Naive thymus-derived CD4-positive, alpha-beta T cell (primary cell): Measurements from ENCODE around the gene MRPL11. TPM values are rescaled to one million over a fixed set of nuclear protein-coding genes. Genes with fewer than 3 reads are reported as not detected.

Source experiments
- ATAC-seq: fragments of 150-1000 bp; cut with Tn5 transposase; 2 replicates; pipeline ENCODE4 v1.10.0; 2021; ENCODE audit warnings: mild to moderate bottlenecking, moderate library complexity
- CTCF ChIA-PET: fragments of 350-600 bp; sonication (Branson Sonifier 250); formaldehyde crosslinking; loops from one replicate; lab custom pipeline; 2021; ENCODE audit warnings: antibody characterized with exemption; lab: Charles Lee
- POLR2A ChIA-PET: fragments of 350-600 bp; sonication (Branson Sonifier 250); formaldehyde crosslinking; loops from one replicate; lab custom pipeline; 2021; ENCODE audit warnings: antibody characterized with exemption, inconsistent platforms; lab: Charles Lee
- DNase-seq, 9 donors: peaks; one replicate each; pipeline versions ENCODE4 v3.0.0 to v3.0.0-alpha.2; 2020 to 2022; ENCODE audit warnings: mixed read lengths in 1 of 9
- H3K27ac ChIP-seq: one replicate; pipeline ENCODE4 v1.7.0; 2013; ENCODE audit warnings: mild to moderate bottlenecking, low read depth, low read length, moderate library complexity
- H3K27me3 ChIP-seq, 2 donors: one replicate each; pipeline ENCODE4 v1.7.0; 2013; ENCODE audit warnings: low read length in 2 of 2, mild to moderate bottlenecking in 2 of 2, moderate library complexity in 2 of 2; ENCODE audit not compliant: control insufficient read depth in 2 of 2, insufficient read depth in 2 of 2
- H3K36me3 ChIP-seq, 3 experiments: 1 replicate in 2 of 3; 2 replicates in 1 of 3; pipeline ENCODE4 v1.7.0; 2013; ENCODE audit warnings: low read length in 3 of 3, mild to moderate bottlenecking in 3 of 3, moderate library complexity in 1 of 3; ENCODE audit not compliant: insufficient read depth in 3 of 3, control insufficient read depth in 2 of 3
- H3K4me1 ChIP-seq, 2 donors: one replicate each; pipeline ENCODE4 v1.7.0; 2013; ENCODE audit warnings: low read length in 2 of 2, mild to moderate bottlenecking in 2 of 2, moderate library complexity in 1 of 2; ENCODE audit not compliant: control insufficient read depth in 2 of 2, insufficient read depth in 2 of 2
- H3K4me3 ChIP-seq: 2 replicates; pipeline ENCODE4 v1.7.0; 2013; ENCODE audit warnings: mild to moderate bottlenecking, low read length
- H3K9me3 ChIP-seq, 3 experiments: 1 replicate in 2 of 3; 2 replicates in 1 of 3; pipeline ENCODE4 v1.7.0; 2013; ENCODE audit warnings: low read length in 3 of 3; ENCODE audit not compliant: control insufficient read depth in 2 of 3
- H3K27ac Mint-ChIP-seq, 9 donors: one replicate each; pipeline ENCODE4 v1.8.0; 2020 to 2022; ENCODE audit warnings: mixed read lengths in 9 of 9, mild to moderate bottlenecking in 8 of 9, moderate library complexity in 5 of 9, inconsistent platforms in 2 of 9
- H3K27me3 Mint-ChIP-seq, 5 donors: one replicate each; pipeline ENCODE4 v1.8.0; 2021 to 2022; ENCODE audit warnings: mixed read lengths in 5 of 5, mild to moderate bottlenecking in 1 of 5
- H3K36me3 Mint-ChIP-seq, 5 donors: one replicate each; pipeline ENCODE4 v1.8.0; 2020 to 2022; ENCODE audit warnings: mixed read lengths in 5 of 5, mild to moderate bottlenecking in 3 of 5, inconsistent platforms in 1 of 5
- H3K4me1 Mint-ChIP-seq, 7 donors: one replicate each; pipeline ENCODE4 v1.8.0; 2020 to 2022; ENCODE audit warnings: mixed read lengths in 7 of 7, mild to moderate bottlenecking in 3 of 7, inconsistent platforms in 1 of 7
- H3K4me3 Mint-ChIP-seq, 10 donors: one replicate each; pipeline ENCODE4 v1.8.0; 2020 to 2022; ENCODE audit warnings: mild to moderate bottlenecking in 10 of 10, mixed read lengths in 10 of 10, moderate library complexity in 6 of 10, inconsistent platforms in 2 of 10
- H3K9me3 Mint-ChIP-seq, 11 donors: one replicate each; pipeline ENCODE4 v1.8.0; 2020 to 2022; ENCODE audit warnings: mixed read lengths in 11 of 11, mild to moderate bottlenecking in 4 of 11, inconsistent platforms in 1 of 11, moderate library complexity in 1 of 11
- intact Hi-C, 2 donors: fragments of 100-400 bp; cut with micrococcal nuclease; formaldehyde crosslinking; loops; one replicate each; pipeline ENCODE4 v1.15.1; 2023
- polyA plus RNA-seq, 2 donors: library from polyadenylated mRNA; unstranded; fragments of 300-500 nt; fragmentation: Illumina TruSeq; gene quantifications; one replicate each; pipeline ENCODE4 v1.2.3, GENCODE V29; 2021
- total RNA-seq, 6 experiments: library from RNA in 5 of 6; stranded (reverse) in 5 of 6; gene quantifications; 1 replicate in 5 of 6; 2 replicates in 1 of 6; pipeline ENCODE4 v1.2.3 and lab custom pipeline; 2021 to 2026

The MRPL11 gene
- total and polyA plus RNA-seq, 7 experiments from 2014 or later: 23.5 to 89.3 (median 31.3) TPM

DNA sequence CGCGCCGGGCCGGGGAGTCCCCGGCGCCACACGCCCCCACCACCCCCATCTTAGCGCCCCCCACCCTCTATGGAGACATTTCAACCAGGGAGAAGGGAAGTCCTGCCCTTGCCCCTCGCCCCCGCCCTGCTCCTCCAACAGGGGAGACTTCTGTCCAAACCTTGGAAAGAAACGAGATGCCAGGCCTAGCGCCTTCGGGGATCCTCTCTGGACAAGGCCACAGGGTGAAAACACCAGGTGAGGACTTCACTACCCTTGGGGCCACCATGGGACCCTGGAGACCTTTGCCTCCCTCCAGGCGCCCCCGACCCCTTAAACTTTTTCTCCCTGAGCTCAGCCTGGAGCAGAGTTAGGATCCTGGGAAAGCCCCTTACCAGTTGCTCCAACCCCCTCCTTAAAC lies 29.4 kb downstream of the MRPL11 start:
- ChIA-PET CTCF (interaction anchor here (0.6 to 4.5 kb wide), 8 partner anchors 12 to 980 kb away, joined by 3 to 32 read pairs (median 4); partner anchors contain the start of genes MRPL11, NPAS4 and RBM4B), POLR2A (interaction anchor here (1.8 kb wide), 1 partner anchor 269 kb away, joined by 9 read pairs; the partner anchor contains the start of gene RBM4B)
- DNase-seq: no peak
- no peaks in the 10 kb centered on the region for H3K36me3 Mint-ChIP-seq
- H3K4me1 Mint-ChIP-seq: peaks cover 0 to 5% (median 4%) of the 10 kb centered on the region in 7 donors
- H3K27me3 Mint-ChIP-seq: peaks cover 15 to 41% (median 30%) of the 10 kb centered on the region in 5 donors
- Histone ChIP-seq H3K36me3 (no peaks in the 10 kb centered on the region), H3K27me3 (no peaks in the 10 kb centered on the region), H3K27ac (no peak overlapping the region), H3K4me1 (peaks cover 4 to 5% of the 10 kb centered on the region in 2 donors), H3K4me3 (no peak overlapping the region), H3K9me3 (no peaks in the 10 kb centered on the region)
- intact Hi-C loops: loop anchor here in 1 of 2 donors (2.0 kb wide), 1 partner anchor 30 kb away; the partner anchor contains the start of gene MRPL11
- H3K9me3 Mint-ChIP-seq: no peaks in the 10 kb centered on the region
- peak overlapping the region in 1 of 10 donors; percentile 29 for H3K4me3 Mint-ChIP-seq
- no peak overlapping the region for H3K27ac Mint-ChIP-seq
- no peak for ATAC-seq

DNA sequence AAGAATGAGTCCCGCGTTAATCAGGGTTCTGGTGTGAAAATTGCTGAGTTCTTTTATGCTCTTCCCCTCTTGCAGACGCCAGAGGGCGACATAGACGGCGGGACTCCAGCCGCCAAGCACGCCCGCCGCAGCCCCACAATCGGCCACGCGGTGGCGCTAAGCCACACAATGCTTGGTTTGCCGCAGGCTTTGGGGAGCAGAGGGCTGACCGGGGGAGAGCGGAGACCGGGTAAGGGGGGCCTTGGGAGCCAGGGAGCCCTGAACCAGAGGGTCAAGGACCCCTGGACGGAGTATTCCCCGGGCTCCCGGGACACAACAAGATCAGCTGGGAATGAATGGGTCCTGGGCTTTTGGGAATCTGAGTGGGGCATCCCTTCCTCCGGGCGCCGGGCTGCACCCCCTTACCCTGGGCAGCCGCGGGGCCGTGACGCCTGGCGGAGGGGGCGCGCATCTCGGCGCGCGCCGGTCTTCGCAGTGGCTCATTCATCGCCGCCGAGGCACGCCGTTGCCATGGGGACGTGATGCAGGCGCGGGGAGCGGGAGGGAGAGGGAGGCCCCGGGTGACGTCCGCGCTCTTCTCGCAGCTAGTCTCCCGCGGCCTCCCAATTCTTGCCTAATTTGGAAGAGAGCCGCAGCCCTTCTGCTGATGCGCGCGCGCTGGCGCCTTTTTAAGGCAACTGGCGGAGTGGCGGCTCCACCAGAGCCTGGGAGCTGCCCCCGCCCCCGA lies 30.0 kb downstream of the MRPL11 start:
- CTCF ChIA-PET: interaction anchor here (0.6 to 4.5 kb wide), 10 partner anchors 13 to 980 kb away, joined by 3 to 32 read pairs (median 4); partner anchors contain the start of genes DPP3, MRPL11, NPAS4 and RBM4B
- no peaks in the 10 kb centered on the region for H3K9me3 ChIP-seq

DNA sequence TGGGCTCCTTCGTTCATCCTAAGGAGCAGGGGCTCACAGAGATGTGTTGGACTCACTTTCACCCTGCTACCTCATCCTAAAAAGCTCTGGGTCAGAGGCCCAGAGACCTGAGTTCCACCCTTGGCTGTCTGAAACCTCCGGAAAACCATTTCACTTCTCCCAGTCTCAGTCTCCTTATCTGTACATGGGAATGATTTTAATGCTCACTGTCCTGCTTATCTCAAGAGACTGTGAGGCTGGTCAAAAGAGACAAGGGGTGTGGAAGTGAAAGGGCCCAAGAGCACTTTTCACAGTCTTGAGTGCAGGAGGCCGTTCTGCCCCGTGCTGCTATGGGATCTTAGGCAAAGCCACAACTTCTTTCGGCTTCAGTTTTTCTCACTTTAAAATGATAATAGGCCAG lies 31.0 kb downstream of the MRPL11 start:
- ChIA-PET CTCF (interaction anchor here (0.5 to 4.5 kb wide), 12 partner anchors 8 to 486 kb away, joined by 3 to 32 read pairs (median 4); partner anchors contain the start of genes DPP3, MRPL11 and RBM4B), POLR2A (interaction anchor here (0.7 to 0.9 kb wide), 2 partner anchors 73 to 209 kb away, joined by 3 to 4 read pairs; partner anchors contain the start of genes DPP3 and RBM14)
- no peak overlapping the region for H3K27ac ChIP-seq
- H3K27me3 ChIP-seq: no peaks in the 10 kb centered on the region
- ATAC-seq: no peak
- H3K4me3 Mint-ChIP-seq: no peak overlapping the region
- H3K36me3 ChIP-seq: no peaks in the 10 kb centered on the region
- no peaks in the 10 kb centered on the region for H3K9me3 ChIP-seq
- DNase-seq: no peak
- peaks cover 0 to 5% (median 4%) of the 10 kb centered on the region in 7 donors for H3K4me1 Mint-ChIP-seq
- peaks cover 17 to 32% (median 22%) of the 10 kb centered on the region in 5 donors for H3K27me3 Mint-ChIP-seq
- H3K9me3 Mint-ChIP-seq: no peaks in the 10 kb centered on the region
- no peak overlapping the region for H3K4me3 ChIP-seq
- H3K27ac Mint-ChIP-seq: no peak overlapping the region
- H3K36me3 Mint-ChIP-seq: no peaks in the 10 kb centered on the region
- peaks cover 4 to 5% of the 10 kb centered on the region in 2 donors for H3K4me1 ChIP-seq
- intact Hi-C loops: loop anchor here (1.0 to 2.0 kb wide), 10 partner anchors 14 to 427 kb away; partner anchors contain the start of genes DPP3 (in 2 of the 2), MRPL11 (in 1 of the 2), NPAS4 (in 1 of the 2) and PELI3 (in 1 of the 2)

More for the DNA sequence above, 30.0 kb downstream of the MRPL11 start:
- DNase-seq (peak; percentile 81 to 98 (median 88)), ATAC-seq (peak; percentile 98)
- Mint-ChIP-seq H3K27ac (peak overlapping the region in 3 of 9 donors; percentile 4 to 75 (median 20)), H3K27me3 (peaks cover 17 to 35% (median 28%) of the 10 kb centered on the region in 5 donors), H3K36me3 (no peaks in the 10 kb centered on the region), H3K4me3 (peak overlapping the region; percentile 42 to 86 (median 84)), H3K4me1 (peaks cover 0 to 5% (median 4%) of the 10 kb centered on the region in 7 donors), H3K9me3 (no peaks in the 10 kb centered on the region)
- Histone ChIP-seq H3K4me1 (peaks cover 4 to 5% of the 10 kb centered on the region in 2 donors), H3K4me3 (peak overlapping the region; percentile 51), H3K27me3 (no peaks in the 10 kb centered on the region), H3K27ac (no peak overlapping the region), H3K36me3 (no peaks in the 10 kb centered on the region)
- intact Hi-C loops: loop anchor here (1.0 to 2.0 kb wide), 10 partner anchors 13 to 426 kb away; partner anchors contain the start of genes DPP3 (in 2 of the 2), MRPL11 (in 1 of the 2), NPAS4 (in 1 of the 2) and PELI3 (in 1 of the 2)
- POLR2A ChIA-PET: interaction anchor here (1.8 kb wide), 1 partner anchor 269 kb away, joined by 9 read pairs; the partner anchor contains the start of gene RBM4B

DNA sequence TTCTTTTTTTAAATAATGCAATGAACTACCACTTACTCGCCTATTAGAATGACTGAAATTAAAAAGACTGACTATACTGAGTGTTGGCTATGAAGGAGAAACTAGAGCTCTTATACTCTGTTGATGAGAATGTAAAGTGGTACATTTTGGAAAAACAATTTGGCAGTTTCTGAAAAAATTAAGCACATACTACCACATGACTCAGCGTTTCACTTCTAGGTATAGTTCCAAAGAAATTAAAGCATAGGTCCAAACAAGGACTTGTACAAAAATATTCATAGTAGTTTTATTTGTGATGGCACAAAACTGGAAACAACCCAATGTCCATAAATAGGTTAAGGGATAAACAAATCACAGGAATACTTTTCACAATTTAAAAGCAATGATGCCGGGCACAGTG lies 44.7 kb downstream of the MRPL11 start:
- Histone ChIP-seq H3K27ac (no peak overlapping the region), H3K27me3 (no peaks in the 10 kb centered on the region), H3K4me1 (no peaks in the 10 kb centered on the region), H3K4me3 (no peak overlapping the region), H3K9me3 (no peaks in the 10 kb centered on the region), H3K36me3 (no peaks in the 10 kb centered on the region)
- H3K27ac Mint-ChIP-seq: no peak overlapping the region
- peaks cover 0 to 12% (median 6%) of the 10 kb centered on the region in 5 donors for H3K27me3 Mint-ChIP-seq
- ATAC-seq (no peak), DNase-seq (no peak)
- intact Hi-C loops: no loop called here
- CTCF ChIA-PET: no interaction called here
- no peak overlapping the region for H3K4me3 Mint-ChIP-seq
- POLR2A ChIA-PET: no interaction called here
- H3K4me1 Mint-ChIP-seq: peaks cover 0 to 3% (median 0%) of the 10 kb centered on the region in 7 donors
- no peaks in the 10 kb centered on the region for H3K36me3 Mint-ChIP-seq
- no peaks in the 10 kb centered on the region for H3K9me3 Mint-ChIP-seq

DNA sequence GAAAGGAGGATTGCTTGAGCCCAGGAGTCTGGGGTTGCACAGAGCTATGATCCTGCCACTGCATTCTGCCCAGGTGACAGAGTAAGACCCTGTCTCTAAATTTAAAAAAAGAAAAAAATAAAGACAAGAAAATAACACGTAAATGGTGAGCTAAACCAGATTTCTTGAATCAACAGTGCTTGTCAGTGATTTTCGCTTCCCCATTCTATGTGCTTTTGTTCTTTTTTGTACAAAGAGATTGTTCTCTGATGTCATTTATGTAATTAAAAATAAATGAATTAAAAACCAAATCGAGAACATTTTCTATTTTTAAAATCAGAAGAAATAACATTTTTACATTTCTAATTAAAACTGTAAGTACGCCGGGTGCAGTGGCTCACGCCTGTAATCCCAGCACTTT lies 47.3 kb downstream of the MRPL11 start:
- H3K27me3 ChIP-seq: no peaks in the 10 kb centered on the region
- intact Hi-C loops: no loop called here
- H3K27ac Mint-ChIP-seq: no peak overlapping the region
- H3K36me3 ChIP-seq: no peaks in the 10 kb centered on the region
- peaks cover 0 to 12% (median 7%) of the 10 kb centered on the region in 5 donors for H3K27me3 Mint-ChIP-seq
- H3K4me3 Mint-ChIP-seq: no peak overlapping the region
- peaks cover 1 to 4% of the 10 kb centered on the region in 2 donors for H3K4me1 ChIP-seq
- peaks cover 0 to 8% (median 2%) of the 10 kb centered on the region in 7 donors for H3K4me1 Mint-ChIP-seq
- H3K9me3 ChIP-seq: no peaks in the 10 kb centered on the region
- no peak overlapping the region for H3K27ac ChIP-seq
- no peaks in the 10 kb centered on the region for H3K9me3 Mint-ChIP-seq
- no peak overlapping the region for H3K4me3 ChIP-seq
- DNase-seq (no peak), ATAC-seq (no peak)
- no peaks in the 10 kb centered on the region for H3K36me3 Mint-ChIP-seq
- CTCF ChIA-PET: interaction anchor here (3.8 kb wide), 1 partner anchor 80 kb away, joined by 58 read pairs; no protein-coding TSS in a partner anchor
- POLR2A ChIA-PET: interaction anchor here (1.0 kb wide), 1 partner anchor 79 kb away, joined by 3 read pairs; no protein-coding TSS in a partner anchor

DNA sequence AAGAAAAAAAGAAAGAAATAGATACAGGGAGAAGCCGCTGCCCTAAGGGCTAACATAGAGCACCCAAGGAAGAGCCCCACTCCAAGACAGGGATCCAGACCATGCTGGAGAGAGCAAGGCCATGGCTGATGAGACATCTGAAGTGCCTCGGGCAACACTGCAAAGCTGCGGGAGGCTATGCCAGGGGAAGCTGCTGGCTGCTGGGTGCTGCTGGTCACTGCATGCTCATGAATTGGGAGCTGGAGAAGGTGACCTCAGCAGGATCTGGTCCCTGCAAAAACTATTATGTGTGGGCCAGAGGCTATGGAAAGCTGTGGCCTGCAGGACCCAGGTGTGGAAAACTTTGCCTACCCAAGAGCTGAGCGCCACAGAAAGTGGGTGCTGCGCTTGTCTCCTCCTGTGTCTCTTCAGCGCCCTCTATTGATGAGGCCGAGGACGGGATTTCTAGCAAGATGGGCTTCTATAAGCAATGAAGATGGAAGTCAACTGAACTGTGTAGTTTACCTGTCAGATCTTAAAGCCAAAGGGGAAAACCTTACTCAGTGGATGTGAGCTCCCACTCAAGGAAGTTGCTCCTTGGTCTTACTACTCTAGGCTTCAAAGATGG lies 49.8 kb downstream of the MRPL11 start:
- DNase-seq (peak; percentile 36 to 84 (median 73)), ATAC-seq (peak; percentile 89)
- Histone ChIP-seq H3K36me3 (no peaks in the 10 kb centered on the region), H3K27ac (no peak overlapping the region), H3K4me1 (peaks cover 4 to 8% of the 10 kb centered on the region in 2 donors), H3K9me3 (no peaks in the 10 kb centered on the region), H3K4me3 (no peak overlapping the region), H3K27me3 (no peaks in the 10 kb centered on the region)
- H3K4me1 Mint-ChIP-seq: peaks cover 0 to 12% (median 7%) of the 10 kb centered on the region in 7 donors
- intact Hi-C loops: loop anchor here (1.0 to 5.0 kb wide), 7 partner anchors 42 to 167 kb away; partner anchors contain the start of genes BRMS1 (in 2 of the 2), B4GAT1 (in 1 of the 2) and MRPL11 (in 1 of the 2)
- H3K27ac Mint-ChIP-seq: no peak overlapping the region
- ChIA-PET CTCF (interaction anchor here (0.5 to 3.8 kb wide), 17 partner anchors 14 to 992 kb away, joined by 3 to 58 read pairs (median 4); partner anchors contain the start of genes BRMS1 and NPAS4), POLR2A (interaction anchor here (1.0 to 1.6 kb wide), 6 partner anchors 17 to 77 kb away, joined by 3 to 13 read pairs (median 5); partner anchors contain the start of genes B4GAT1, CD248, MRPL11 and SLC29A2)
- no peaks in the 10 kb centered on the region for H3K36me3 Mint-ChIP-seq
- H3K9me3 Mint-ChIP-seq: no peaks in the 10 kb centered on the region
- no peak overlapping the region for H3K4me3 Mint-ChIP-seq
- peaks cover 0 to 17% (median 5%) of the 10 kb centered on the region in 5 donors for H3K27me3 Mint-ChIP-seq
